GM10266 (cell line): ENCODE data around the gene SLFN11.

Experiments
- DNase-seq: peaks from one replicate; pipeline ENCODE4 v3.0.0; 2012; ENCODE audit errors: extremely low spot score
- CTCF ChIP-seq: IDR thresholded peaks from 2 replicates; pipeline ENCODE4 v1.5.1; 2012; ENCODE audit warnings: mild to moderate bottlenecking, low read depth; ENCODE audit not compliant: control insufficient read depth, insufficient read depth; ENCODE audit errors: missing control alignments

The SLFN11 gene

GRCh38 chr17:35390663-35391062 is 17.2 kb upstream of the SLFN11 start:
- no peak for TF ChIP-seq CTCF
- DNase-seq = no peak

- no peak for DNase-seq
These were observed 16.7 kb upstream of the SLFN11 start for GRCh38 chr17:35390156-35390555.

GRCh38 chr17:35387496-35387895 is 14.1 kb upstream of the SLFN11 start:
- TF ChIP-seq CTCF = no peak
- no peak for DNase-seq

More at GRCh38 chr17:35390156-35390555, 16.7 kb upstream of the SLFN11 start:
- no peak for TF ChIP-seq CTCF

GRCh38 chr17:35377706-35378105 is 4.3 kb upstream of the SLFN11 start:
- TF ChIP-seq CTCF = no peak
- no peak for DNase-seq

- TF ChIP-seq CTCF = no peak
- DNase-seq = no peak
These were observed 3.6 kb upstream of the SLFN11 start for GRCh38 chr17:35377068-35377467.

GRCh38 chr17:35376245-35376644 is 2.8 kb upstream of the SLFN11 start:
- DNase-seq = no peak
- no peak for TF ChIP-seq CTCF

GRCh38 chr17:35374766-35375344 is 1.4 kb upstream of the SLFN11 start:
- TF ChIP-seq CTCF = no peak
- DNase-seq = no peak
